Memory B cell (primary cell): Measurements from ENCODE around the gene MAGI1.
"Not testable (repeated sequence)": the region's sequence is repeated elsewhere in the genome, so short reads cannot be mapped to it uniquely, and the experiment has no call there.

ENCODE experiments used
- ATAC-seq: fragments of 150-1000 bp; cut with Tn5 transposase; 2 replicates; pipeline ENCODE4 v1.10.0; 2021; ENCODE audit warnings: low read depth, mild to moderate bottlenecking, moderate library complexity
- DNase-seq, 2 donors: peaks; one replicate each; pipeline ENCODE4 v3.0.0; 2022; ENCODE audit warnings: low spot score in 2 of 2
- H3K27ac Mint-ChIP-seq: one replicate; pipeline ENCODE4 v1.8.0; 2022; ENCODE audit warnings: mild to moderate bottlenecking, moderate library complexity, mixed read lengths
- H3K27me3 Mint-ChIP-seq: one replicate; pipeline ENCODE4 v1.8.0; 2022; ENCODE audit warnings: mixed read lengths
- H3K36me3 Mint-ChIP-seq: one replicate; pipeline ENCODE4 v1.8.0; 2022; ENCODE audit warnings: mild to moderate bottlenecking, mixed read lengths
- H3K4me1 Mint-ChIP-seq: one replicate; pipeline ENCODE4 v1.8.0; 2022; ENCODE audit warnings: mixed read lengths
- H3K4me3 Mint-ChIP-seq: one replicate; pipeline ENCODE4 v1.8.0; 2022; ENCODE audit warnings: mild to moderate bottlenecking, moderate library complexity, mixed read lengths
- H3K9me3 Mint-ChIP-seq: one replicate; pipeline ENCODE4 v1.8.0; 2022; ENCODE audit warnings: mixed read lengths

MAGI1 gene

GRCh38 chr3:65614585-65614984 lies 424.1 kb downstream of the MAGI1 start:
- Mint-ChIP-seq H3K27ac (no peak overlapping the region), H3K27me3 (no peaks in the 10 kb centered on the region), H3K4me1 (no peaks in the 10 kb centered on the region), H3K9me3 (peaks cover 5% of the 10 kb centered on the region), H3K4me3 (no peak overlapping the region), H3K36me3 (no peaks in the 10 kb centered on the region)
- DNase-seq (no peak), ATAC-seq (no peak)

GRCh38 chr3:65607965-65608460 lies 430.7 kb downstream of the MAGI1 start:
- not testable (repeated sequence) for H3K27me3 Mint-ChIP-seq, H3K4me1 Mint-ChIP-seq, H3K27ac Mint-ChIP-seq, H3K36me3 Mint-ChIP-seq, ATAC-seq, DNase-seq, H3K4me3 Mint-ChIP-seq, H3K9me3 Mint-ChIP-seq

GRCh38 chr3:65607101-65607500 lies 431.6 kb downstream of the MAGI1 start:
- H3K4me3 Mint-ChIP-seq: no peak overlapping the region
- H3K27ac Mint-ChIP-seq: no peak overlapping the region
- peaks cover 3% of the 10 kb centered on the region for H3K9me3 Mint-ChIP-seq
- no peaks in the 10 kb centered on the region for H3K27me3 Mint-ChIP-seq
- ATAC-seq (no peak), DNase-seq (no peak)
- H3K36me3 Mint-ChIP-seq: no peaks in the 10 kb centered on the region
- H3K4me1 Mint-ChIP-seq: no peaks in the 10 kb centered on the region

GRCh38 chr3:65605876-65606432 lies 432.8 kb downstream of the MAGI1 start:
- Mint-ChIP-seq H3K4me1 (no peaks in the 10 kb centered on the region), H3K27me3 (no peaks in the 10 kb centered on the region), H3K9me3 (peaks cover 3% of the 10 kb centered on the region), H3K27ac (no peak overlapping the region), H3K4me3 (no peak overlapping the region), H3K36me3 (no peaks in the 10 kb centered on the region)
- ATAC-seq: no peak
- DNase-seq: no peak

- H3K27me3 Mint-ChIP-seq: no peaks in the 10 kb centered on the region
- H3K36me3 Mint-ChIP-seq: no peaks in the 10 kb centered on the region
- H3K9me3 Mint-ChIP-seq: peaks cover 3% of the 10 kb centered on the region
- H3K27ac Mint-ChIP-seq: no peak overlapping the region
- ATAC-seq: no peak
- DNase-seq: no peak
- H3K4me3 Mint-ChIP-seq: no peak overlapping the region
- no peaks in the 10 kb centered on the region for H3K4me1 Mint-ChIP-seq
These were observed 433.7 kb downstream of the MAGI1 start for GRCh38 chr3:65604863-65605526.

GRCh38 chr3:65603631-65604030 lies 435.1 kb downstream of the MAGI1 start:
- Mint-ChIP-seq H3K4me3 (no peak overlapping the region), H3K27ac (no peak overlapping the region), H3K4me1 (no peaks in the 10 kb centered on the region), H3K36me3 (no peaks in the 10 kb centered on the region), H3K9me3 (peaks cover 3% of the 10 kb centered on the region), H3K27me3 (peaks cover 2% of the 10 kb centered on the region)
- no peak for DNase-seq
- ATAC-seq: no peak

GRCh38 chr3:65600888-65601287 lies 437.8 kb downstream of the MAGI1 start:
- no peaks in the 10 kb centered on the region for H3K36me3 Mint-ChIP-seq
- H3K9me3 Mint-ChIP-seq: no peaks in the 10 kb centered on the region
- DNase-seq (no peak), ATAC-seq (no peak)
- H3K4me1 Mint-ChIP-seq: no peaks in the 10 kb centered on the region
- no peak overlapping the region for H3K4me3 Mint-ChIP-seq
- H3K27me3 Mint-ChIP-seq: peaks cover 4% of the 10 kb centered on the region
- no peak overlapping the region for H3K27ac Mint-ChIP-seq

GRCh38 chr3:65597952-65598413 lies 440.7 kb downstream of the MAGI1 start:
- Mint-ChIP-seq H3K27ac (no peak overlapping the region), H3K9me3 (no peaks in the 10 kb centered on the region), H3K4me3 (no peak overlapping the region), H3K4me1 (no peaks in the 10 kb centered on the region), H3K36me3 (no peaks in the 10 kb centered on the region), H3K27me3 (peaks cover 5% of the 10 kb centered on the region)
- DNase-seq (no peak), ATAC-seq (no peak)

GRCh38 chr3:65597226-65597951 lies 441.3 kb downstream of the MAGI1 start:
- Mint-ChIP-seq H3K4me1 (no peaks in the 10 kb centered on the region), H3K36me3 (no peaks in the 10 kb centered on the region), H3K27ac (no peak overlapping the region), H3K27me3 (peaks cover 5% of the 10 kb centered on the region), H3K9me3 (no peaks in the 10 kb centered on the region), H3K4me3 (no peak overlapping the region)
- ATAC-seq: no peak
- DNase-seq: no peak

GRCh38 chr3:65596571-65597225 lies 442.0 kb downstream of the MAGI1 start:
- Mint-ChIP-seq H3K36me3 (no peaks in the 10 kb centered on the region), H3K9me3 (no peaks in the 10 kb centered on the region), H3K4me1 (no peaks in the 10 kb centered on the region), H3K27me3 (peaks cover 5% of the 10 kb centered on the region), H3K4me3 (no peak overlapping the region), H3K27ac (no peak overlapping the region)
- ATAC-seq: no peak
- DNase-seq: no peak

GRCh38 chr3:65596029-65596300 lies 442.8 kb downstream of the MAGI1 start:
- Mint-ChIP-seq H3K36me3 (no peaks in the 10 kb centered on the region), H3K27me3 (peaks cover 5% of the 10 kb centered on the region), H3K9me3 (no peaks in the 10 kb centered on the region), H3K4me1 (no peaks in the 10 kb centered on the region), H3K4me3 (no peak overlapping the region), H3K27ac (no peak overlapping the region)
- ATAC-seq (no peak), DNase-seq (no peak)

GRCh38 chr3:65595222-65596028 lies 443.3 kb downstream of the MAGI1 start:
- ATAC-seq (no peak), DNase-seq (no peak)
- peaks cover 5% of the 10 kb centered on the region for H3K27me3 Mint-ChIP-seq
- no peaks in the 10 kb centered on the region for H3K36me3 Mint-ChIP-seq
- H3K9me3 Mint-ChIP-seq: no peaks in the 10 kb centered on the region
- no peak overlapping the region for H3K4me3 Mint-ChIP-seq
- H3K4me1 Mint-ChIP-seq: no peaks in the 10 kb centered on the region
- no peak overlapping the region for H3K27ac Mint-ChIP-seq

GRCh38 chr3:65593780-65594752 lies 444.7 kb downstream of the MAGI1 start:
- DNase-seq (no peak), ATAC-seq (no peak)
- Mint-ChIP-seq H3K27me3 (peaks cover 5% of the 10 kb centered on the region), H3K9me3 (peaks cover 4% of the 10 kb centered on the region), H3K4me3 (no peak overlapping the region), H3K27ac (no peak overlapping the region), H3K4me1 (no peaks in the 10 kb centered on the region), H3K36me3 (no peaks in the 10 kb centered on the region)
